Left ventricle myocardium superior (tissue), 1 donor: ENCODE data around the gene FOXI1. TPM values are rescaled to one million over a fixed set of nuclear protein-coding genes. Genes with fewer than 3 reads are reported as not detected.
A peak's percentile ranks its signal among the peaks of the same experiment; 100 is the strongest.

Experiments used
- ATAC-seq: fragments of 200-7000 bp; cut with Tn5 transposase; one replicate; pipeline ENCODE4 v1.9.1; 2020; ENCODE audit warnings: mild to moderate bottlenecking, moderate library complexity
- DNase-seq: peaks from one replicate; pipeline ENCODE4 v3.0.0-alpha.2; 2020
- intact Hi-C: fragments of 100-400 bp; cut with micrococcal nuclease; formaldehyde crosslinking; loops from one replicate; pipeline ENCODE4 v1.11.0; 2022
- long read RNA-seq: library from polyadenylated mRNA; unstranded; transcript quantifications from one replicate; pipeline ENCODE4 v2.0.0, GENCODE V29; 2021
- total RNA-seq: library from RNA; stranded (reverse); fragmentation: NEBNext Ultra II Directional; extraction: Animal tissue kit (Norgen Biotek cat#: 25700); gene quantifications from one replicate; pipeline ENCODE4 v1.2.1, GENCODE V29; 2021
- donor health status: DM: no; HTN: yes; CAD: no; lungs with severe emphysema.

FOXI1 gene
- not detected for total RNA-seq
- long read RNA-seq: 0 reads

DNA sequence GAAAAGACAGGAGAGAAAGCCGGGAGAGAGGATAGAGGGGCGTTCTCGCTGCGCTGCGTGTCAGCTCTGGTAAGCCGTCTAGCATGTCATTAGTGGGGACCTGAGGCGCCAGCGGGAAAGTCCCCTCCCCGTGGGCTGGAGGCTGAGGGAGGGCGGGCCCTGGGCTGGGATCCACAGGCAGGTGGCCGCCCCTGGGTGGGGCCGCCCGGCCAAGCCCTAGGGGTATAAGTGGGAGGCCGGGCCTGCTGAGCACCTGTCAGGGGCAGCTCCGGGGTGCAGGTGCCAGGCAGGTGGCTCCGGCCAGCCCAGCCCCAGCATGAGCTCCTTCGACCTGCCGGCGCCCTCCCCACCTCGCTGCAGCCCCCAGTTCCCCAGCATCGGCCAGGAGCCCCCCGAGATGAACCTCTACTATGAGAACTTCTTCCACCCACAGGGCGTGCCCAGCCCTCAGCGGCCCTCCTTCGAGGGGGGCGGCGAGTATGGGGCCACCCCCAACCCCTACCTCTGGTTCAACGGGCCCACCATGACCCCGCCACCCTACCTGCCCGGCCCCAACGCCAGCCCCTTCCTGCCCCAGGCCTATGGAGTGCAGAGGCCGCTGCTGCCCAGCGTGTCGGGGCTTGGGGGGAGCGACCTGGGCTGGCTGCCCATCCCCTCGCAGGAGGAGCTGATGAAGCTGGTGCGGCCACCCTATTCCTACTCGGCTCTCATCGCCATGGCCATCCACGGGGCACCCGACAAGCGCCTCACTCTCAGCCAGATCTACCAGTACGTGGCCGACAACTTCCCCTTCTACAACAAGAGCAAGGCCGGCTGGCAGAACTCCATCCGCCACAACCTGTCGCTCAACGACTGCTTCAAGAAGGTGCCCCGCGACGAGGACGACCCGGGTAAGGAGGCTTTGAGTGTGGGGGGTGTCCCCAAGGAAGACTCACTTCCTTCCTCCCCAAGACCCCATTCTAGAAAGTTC is at the start of gene FOXI1:
Gene FOXI1, plus strand, starts transcription at position 256 of the 970 bp plus-strand sequence. Its CDS starts 61 bp downstream, at position 317.
- DNase-seq: no peak
- ATAC-seq: no peak
- intact Hi-C loops: no loop called here

DNA sequence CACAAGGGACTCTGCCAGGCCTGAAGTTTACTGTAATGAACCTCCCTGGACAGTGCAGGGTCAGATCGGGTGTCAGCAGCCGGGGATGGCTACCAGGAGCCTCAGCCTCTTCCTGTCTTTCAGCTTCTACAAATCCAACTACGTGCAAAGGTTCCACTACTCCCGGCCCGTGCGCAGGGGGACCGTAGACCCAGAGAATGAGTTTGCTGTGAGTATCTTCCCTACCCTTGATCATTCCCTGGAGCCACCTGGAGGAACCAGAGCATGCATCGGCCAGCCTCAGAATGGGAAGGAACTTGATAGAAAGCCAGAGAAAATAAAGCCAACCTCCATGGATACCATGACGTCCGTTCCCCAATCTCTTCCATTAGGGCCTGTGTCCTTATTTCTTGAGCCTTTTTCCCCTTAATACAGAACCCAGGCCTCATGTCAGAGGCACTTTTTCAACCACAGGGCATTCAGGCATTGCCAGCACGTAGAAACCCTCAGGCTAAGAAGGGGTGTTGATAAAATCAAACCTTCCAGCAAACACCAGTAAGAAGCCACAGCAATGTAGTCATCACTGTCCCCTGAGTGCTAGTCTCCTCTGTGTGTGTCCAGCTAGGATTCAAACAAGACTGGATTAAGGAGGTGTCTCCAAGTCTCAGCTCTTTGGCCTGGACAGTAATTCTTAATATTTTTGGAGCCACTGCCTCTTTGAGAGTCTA is 49.0 kb upstream of the FOXI1 start:
- DNase-seq: no peak
- no peak for ATAC-seq
- intact Hi-C loops: no loop called here

DNA sequence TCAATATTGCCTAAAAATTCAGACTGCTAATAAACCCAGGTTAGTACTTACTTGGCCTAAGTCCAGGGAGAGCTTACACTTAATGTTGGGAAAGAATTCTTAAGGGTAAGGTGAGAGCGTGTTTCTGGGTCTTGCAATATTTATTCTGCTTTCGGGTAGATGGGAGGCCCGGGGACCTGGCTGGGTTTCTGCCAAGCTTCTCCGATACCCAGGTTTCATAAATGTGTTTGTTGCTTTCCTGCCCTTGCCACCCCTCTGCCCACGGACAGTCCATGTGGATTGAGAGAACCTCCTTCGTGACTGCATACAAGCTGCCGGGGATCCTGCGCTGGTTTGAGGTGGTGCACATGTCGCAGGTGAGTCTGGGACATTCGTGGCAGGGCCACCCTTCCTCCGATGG is 48.4 kb upstream of the FOXI1 start:
- no peak for ATAC-seq
- intact Hi-C loops: no loop called here
- no peak for DNase-seq

DNA sequence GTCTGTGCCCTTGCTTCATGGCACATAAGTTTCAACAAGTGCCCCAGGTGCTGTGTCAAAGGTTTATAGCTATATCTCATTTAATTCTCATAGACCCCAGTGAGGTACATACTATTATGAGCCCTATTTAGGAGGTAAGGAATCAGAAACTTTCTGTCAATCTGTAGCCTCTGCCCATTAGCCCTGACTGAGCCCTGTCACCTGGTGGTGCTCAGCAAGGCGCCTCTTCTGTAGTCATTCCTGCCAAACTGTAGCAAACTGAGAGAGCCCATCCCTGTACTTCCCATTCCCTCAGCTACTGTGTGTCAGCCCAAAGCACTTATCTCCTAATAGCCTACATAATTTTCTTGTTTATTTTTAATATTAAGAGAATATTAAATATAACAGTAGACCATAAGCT is 46.5 kb upstream of the FOXI1 start:
- intact Hi-C loops: no loop called here
- no peak for DNase-seq
- ATAC-seq: no peak

DNA sequence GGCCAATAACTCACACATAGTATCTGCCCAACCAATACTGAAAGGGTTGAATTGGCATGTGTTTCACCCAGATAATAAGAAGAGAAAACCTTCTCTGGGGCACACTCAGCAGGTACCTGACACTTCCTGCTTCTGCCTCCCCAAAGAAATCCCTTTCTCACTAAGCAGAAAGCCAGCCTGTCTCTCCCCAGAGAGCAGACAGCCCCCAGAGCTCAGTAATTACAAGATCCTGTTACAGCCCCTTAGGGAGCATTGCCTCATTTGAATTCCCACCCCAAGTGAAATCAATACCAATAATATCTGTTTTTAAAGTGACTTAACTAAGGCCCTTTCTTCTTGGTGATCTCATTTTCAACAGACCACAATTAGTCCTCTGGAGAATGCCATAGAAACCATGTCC is 38.5 kb upstream of the FOXI1 start:
- ATAC-seq (no peak), DNase-seq (no peak)
- intact Hi-C loops: no loop called here

DNA sequence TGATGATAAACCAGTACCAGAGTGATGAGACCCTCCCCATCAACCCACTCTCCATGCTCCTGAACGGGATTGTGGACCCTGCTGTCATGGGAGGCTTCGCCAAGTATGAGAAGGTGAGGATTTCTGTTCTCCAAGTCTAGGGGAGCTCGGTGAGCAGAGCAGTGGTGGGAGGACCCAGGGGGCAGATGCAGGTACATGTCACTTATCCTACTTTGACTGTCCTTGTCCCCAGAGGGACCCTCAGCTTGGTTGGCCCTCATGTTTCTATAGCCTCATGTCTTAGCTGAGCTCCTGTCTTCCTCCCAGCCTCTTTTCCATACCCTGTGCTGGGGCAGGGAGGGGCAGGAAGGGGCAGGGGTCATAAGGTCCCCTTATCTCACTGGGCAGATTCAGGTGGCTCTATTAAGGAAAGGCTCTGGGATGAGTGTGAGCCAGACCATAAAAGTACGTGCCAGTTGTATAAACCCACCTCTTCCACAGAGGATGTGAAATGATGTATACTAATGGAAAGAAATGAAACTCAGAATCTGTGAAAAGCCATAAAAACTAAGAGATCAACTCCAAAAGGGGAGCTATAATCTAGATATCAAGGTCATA is 38.0 kb upstream of the FOXI1 start:
- intact Hi-C loops: no loop called here
- DNase-seq: no peak
- no peak for ATAC-seq

DNA sequence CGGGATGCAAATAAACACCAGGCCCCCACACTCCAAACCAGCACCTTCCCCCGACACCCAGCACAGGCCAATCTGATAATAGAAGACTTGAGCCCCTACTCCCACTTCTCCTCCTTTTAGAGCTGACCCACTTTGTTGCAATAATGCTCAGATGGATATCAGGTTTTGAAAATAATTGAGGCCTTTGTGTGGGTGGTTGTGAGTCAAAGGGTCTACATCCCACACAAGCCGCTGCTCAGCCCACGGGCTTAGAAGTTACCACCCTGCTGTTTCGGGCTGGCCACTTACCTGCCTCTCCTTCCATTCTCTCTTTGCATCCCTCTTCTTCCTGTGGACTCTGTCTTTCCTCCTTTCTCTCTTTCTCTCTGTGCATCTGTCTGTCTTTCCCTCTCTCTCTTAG is 36.2 kb upstream of the FOXI1 start:
- ATAC-seq: no peak
- no peak for DNase-seq
- intact Hi-C loops: no loop called here

DNA sequence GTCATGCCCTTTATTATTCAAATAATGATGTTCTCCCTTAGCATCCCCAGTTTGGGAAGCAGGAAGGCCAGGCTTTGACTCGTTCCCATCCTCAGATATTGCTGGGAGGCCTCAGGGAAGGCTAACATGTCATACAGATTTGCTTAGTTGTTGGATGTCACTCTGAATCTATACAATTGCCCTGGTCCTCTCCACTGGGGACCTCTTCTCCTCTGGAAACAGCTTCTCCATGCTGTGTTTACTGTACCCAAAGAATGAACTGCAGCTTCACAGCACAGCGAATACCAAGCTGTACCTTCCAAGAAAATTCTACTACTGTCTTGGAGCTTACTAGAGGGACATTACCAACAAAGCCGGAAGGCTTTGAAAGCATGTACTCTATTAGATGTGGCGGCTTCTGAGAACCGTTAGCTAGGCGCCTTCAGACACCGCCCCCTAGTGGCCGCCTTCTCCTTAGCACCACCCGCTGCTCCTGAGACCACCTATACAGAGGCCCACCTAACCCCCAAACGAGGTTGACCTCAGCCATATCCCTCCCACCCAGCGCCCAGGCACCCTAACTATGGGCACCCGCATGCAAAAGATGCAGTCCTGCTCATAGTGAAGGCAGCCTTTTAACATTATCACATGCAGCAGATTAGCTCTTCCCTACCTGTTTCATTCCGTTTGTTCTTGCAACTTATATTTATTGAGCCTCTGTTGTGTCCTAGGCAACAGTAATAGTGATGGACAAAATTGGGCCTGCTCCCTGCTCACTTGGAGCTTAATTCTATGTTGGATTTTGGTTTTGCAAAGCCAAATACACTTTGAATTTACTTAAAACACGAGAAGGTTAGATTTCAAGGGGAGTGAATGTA is 34.9 kb upstream of the FOXI1 start:
- ATAC-seq: peak; percentile 63
- peak; percentile 72 for DNase-seq
- intact Hi-C loops: no loop called here

DNA sequence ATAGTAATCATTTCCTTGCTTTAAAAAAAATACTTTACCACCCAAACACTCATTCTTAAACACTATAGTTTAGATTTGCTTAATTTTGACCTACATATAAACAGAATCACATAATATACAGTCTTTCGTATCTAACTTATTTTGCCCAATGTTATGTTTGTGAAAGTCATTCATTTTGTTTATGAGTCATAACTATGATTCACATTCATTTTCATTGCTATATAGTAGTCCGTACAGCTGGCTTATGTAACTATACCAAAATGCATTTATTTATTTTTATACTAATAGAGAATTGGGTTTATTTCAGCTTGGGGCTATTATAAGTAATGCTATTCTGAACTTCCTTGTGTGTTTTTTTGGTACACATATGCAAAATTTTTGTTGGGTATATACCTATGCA is 33.9 kb upstream of the FOXI1 start:
- intact Hi-C loops: no loop called here
- ATAC-seq: no peak
- DNase-seq: no peak

DNA sequence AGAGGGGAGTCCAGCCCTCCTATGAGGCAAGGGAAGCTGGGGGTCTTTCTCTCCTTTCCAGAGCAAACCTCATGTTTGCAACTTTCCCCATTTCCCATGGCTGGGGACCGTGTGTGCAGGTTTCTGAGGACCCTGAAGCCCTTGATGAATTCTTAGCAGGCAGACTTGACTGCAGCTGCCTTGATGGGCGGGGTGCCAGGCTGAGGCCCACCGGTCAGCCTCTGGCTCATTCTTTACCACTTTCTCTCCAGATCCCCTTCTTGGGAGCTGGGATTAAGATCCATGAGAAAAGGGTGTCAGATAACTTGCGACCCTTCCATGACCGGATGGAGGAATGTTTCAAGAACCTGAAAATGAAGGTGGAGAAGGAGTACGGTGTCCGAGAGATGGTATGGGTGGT is 30.0 kb upstream of the FOXI1 start:
- intact Hi-C loops: no loop called here
- no peak for ATAC-seq

DNA sequence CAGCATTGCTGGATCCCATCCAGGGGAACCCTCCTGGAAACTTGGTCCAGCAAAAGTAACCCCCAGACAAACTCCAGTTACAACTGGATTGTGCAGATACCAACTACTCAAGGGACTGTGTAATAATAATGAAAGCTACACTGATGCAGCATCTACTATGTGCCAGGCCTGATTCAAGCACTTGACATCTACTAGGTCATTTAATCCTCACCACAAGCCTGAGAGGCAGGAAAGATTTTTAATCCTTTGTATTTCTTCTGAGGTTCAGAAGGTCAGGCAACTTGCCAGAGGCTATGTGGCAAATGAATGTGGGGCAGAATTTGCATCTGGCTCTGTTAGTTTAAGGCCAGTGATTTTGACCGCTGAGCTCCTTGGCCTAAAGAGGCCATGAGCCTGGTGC is 29.5 kb upstream of the FOXI1 start:
- DNase-seq: no peak
- intact Hi-C loops: no loop called here
- no peak for ATAC-seq

More for the DNA sequence above, 30.0 kb upstream of the FOXI1 start:
- DNase-seq: no peak

DNA sequence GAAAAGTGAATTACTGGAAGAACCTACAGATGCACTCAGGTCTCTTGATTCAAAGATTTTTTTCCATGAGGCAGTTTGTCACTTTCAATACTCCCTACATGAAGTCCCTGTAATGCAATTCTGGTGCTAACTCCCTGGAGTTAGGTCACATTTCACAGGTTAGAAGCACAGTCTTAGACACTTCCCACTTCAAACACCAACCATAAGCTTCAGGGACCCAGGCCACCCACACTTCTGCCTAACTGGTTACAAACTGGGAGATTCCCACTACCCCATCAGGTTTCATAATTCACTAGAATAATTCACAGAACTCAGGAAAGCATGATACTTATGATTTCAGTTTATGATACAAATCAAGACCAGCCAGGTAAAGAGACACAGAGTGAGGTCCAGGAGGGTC is 29.0 kb upstream of the FOXI1 start:
- ATAC-seq (no peak), DNase-seq (no peak)
- intact Hi-C loops: no loop called here

DNA sequence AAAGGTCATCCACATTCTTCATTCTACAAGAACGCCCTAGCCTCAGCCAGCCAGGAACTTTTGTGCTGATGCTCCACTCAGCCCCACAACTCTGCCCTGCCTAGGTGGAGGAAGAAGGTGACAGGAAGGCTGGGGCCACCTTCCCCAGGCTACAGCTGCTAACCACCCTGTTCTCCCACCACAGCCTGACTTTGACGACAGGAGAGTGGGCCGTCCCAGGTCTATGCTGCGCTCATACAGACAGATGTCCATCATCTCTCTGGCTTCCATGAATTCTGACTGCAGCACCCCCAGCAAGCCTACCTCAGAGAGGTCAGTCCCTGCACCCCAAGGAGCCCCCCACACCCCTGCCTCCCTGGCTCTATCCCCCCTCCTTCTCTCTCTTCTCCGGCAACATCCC is 28.2 kb upstream of the FOXI1 start:
- intact Hi-C loops: no loop called here
- DNase-seq: no peak
- no peak for ATAC-seq

DNA sequence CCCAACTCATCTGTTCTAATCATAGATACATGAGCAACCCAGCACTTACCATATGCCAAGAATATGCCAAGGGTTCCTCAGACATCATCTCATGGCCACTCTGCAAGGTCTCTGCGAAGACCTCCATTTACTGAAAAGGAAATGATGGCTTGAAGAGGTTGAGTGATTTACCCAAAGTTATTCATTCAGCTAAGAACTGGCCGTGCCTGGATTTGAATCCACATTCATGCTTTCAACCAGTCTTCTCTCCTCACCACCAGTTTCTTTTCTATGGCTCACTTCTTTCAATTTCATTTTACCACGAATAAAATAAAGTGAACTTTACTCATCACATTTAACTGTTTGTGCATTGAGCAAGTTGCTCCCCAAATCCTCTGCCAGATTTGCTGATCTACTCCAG is 27.2 kb upstream of the FOXI1 start:
- no peak for DNase-seq
- ATAC-seq: no peak
- intact Hi-C loops: no loop called here

DNA sequence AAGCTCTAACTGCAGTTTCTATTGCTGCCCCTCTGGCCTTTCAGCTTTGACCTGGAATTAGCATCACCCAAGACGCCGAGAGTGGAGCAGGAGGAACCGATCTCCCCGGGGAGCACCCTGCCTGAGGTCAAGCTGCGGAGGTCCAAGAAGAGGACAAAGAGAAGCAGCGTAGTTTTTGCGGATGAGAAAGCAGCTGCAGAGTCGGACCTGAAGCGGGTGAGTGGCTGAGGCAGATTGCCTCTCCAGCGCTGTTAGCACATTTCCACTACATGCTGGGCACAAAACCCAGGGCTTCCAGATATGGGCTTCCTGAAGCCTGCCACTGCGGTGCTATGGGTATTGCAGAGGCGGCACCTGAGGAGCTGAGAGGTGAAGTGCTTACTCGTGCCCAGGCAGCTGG is 26.8 kb upstream of the FOXI1 start:
- intact Hi-C loops: no loop called here
- no peak for DNase-seq
- no peak for ATAC-seq

DNA sequence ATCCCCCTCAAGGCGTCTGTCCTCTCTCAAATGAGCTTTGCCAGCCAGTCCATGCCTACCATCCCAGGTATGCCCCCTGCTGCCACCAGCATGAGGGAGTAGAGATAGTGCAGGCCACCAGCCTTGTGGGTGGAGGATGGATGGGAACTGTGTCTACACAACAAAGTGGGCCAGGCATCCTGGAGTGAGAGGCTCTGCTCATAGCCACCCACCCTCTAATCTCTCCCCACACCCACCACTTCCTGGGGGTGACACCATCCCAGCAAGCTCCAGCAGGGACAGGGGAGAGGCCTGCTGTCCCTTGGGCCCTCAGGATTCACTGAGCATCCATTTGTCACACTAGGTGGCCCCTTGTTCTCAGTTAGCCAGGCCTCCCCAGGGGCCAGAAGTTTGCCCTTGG is 25.5 kb upstream of the FOXI1 start:
- DNase-seq (no peak), ATAC-seq (no peak)
- intact Hi-C loops: no loop called here

DNA sequence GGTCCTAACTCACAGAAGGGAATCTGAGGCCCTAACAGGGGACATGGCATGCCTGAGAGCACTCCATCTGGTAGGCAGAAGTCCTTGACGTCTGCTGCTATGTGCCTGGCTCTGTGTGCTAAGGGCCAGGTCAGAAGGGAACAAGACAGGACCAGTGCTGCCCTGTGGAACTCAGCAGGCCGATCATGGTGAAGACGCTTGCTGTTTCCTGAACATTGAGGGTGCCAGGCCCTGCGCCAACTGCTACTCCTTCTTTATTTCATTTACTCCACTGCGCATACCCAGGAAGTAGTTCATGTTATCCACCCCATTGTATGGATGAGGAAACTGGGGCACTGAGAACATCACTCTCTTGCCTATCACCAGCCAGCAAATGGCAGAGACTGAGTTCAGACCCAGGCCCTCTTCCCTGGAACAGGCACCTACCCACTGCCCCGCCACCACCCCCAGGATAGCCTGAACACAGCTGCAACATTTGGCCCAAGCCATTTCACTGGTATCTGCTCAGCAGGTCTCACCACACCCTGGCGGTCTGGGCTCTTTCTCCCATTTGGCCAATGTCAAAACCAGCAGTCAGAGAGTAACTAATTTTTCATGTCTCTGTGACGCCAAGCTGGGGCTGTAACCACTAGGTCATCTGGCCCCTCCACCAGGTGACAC is 24.8 kb upstream of the FOXI1 start:
- DNase-seq (no peak), ATAC-seq (no peak)
- intact Hi-C loops: no loop called here

DNA sequence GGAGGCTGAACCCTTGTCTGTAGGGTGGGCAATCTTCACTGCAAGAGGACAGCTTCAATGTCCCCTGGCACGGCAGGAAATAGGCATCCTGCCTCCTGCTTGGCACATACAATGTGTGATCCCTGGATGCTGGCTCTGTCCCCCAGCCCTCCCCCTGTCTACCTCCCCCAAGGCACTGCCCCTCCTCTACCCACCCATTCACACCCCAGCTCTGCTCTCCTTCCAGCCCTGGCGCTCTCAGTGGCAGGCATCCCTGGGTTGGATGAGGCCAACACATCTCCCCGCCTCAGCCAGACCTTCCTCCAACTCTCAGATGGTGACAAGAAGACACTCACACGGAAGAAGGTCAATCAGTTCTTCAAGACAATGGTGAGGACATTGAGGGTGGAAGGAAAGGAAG is 24.1 kb upstream of the FOXI1 start:
- intact Hi-C loops: no loop called here
- ATAC-seq (no peak), DNase-seq (no peak)

DNA sequence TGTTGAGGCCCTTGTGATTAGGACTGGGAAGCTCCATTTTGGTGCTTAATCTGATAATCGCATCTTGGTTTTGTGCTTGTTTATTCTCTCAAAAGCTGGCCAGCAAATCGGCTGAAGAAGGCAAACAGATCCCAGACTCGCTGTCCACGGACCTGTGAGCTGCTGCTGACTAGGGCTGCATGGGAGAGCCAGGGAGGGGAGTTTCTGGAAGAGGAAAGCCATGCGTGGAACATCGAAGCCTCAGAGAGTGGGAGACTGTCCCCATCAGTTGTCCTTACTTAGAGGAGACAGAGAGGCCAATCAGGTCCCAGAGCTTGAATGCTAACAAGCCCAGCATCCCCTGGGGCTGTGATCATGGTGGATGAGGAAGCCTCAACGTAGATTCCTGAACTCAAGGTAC is 23.0 kb upstream of the FOXI1 start:
- intact Hi-C loops: no loop called here
- DNase-seq (no peak), ATAC-seq (no peak)
